ENCODE results near the gene AZIN2.

AZIN2 gene

GRCh38 chr1:33159577-33159976 is 78.6 kb downstream of the AZIN2 start:
- no peaks in the 10 kb centered on the region for H3K27me3 ChIP-seq (ENCODE audit: insufficient read depth, low read length)
- no peak overlapping the region for H3K27ac ChIP-seq (ENCODE audit: low read depth, low read length, poor library complexity, severe bottlenecking)
- no peaks in the 10 kb centered on the region for H3K4me1 ChIP-seq (ENCODE audit: insufficient read depth, low read length, severe bottlenecking)
- H4K20me1 ChIP-seq (ENCODE audit: insufficient read depth, low read length): no peaks in the 10 kb centered on the region
- no peaks in the 10 kb centered on the region for H3K79me2 ChIP-seq (ENCODE audit: insufficient read depth, low read length)
- no peaks in the 10 kb centered on the region for H3F3A ChIP-seq (ENCODE audit: insufficient read depth, low read length)
- H3K4me2 ChIP-seq (ENCODE audit: low read length): no peak overlapping the region
- H3K9me3 ChIP-seq (ENCODE audit: low read length): no peaks in the 10 kb centered on the region
- H2AFZ ChIP-seq (ENCODE audit: low read length): no peak overlapping the region
- no peak overlapping the region for H3K4me3 ChIP-seq (ENCODE audit: low read depth, low read length, poor library complexity, severe bottlenecking)
- H3K9ac ChIP-seq (ENCODE audit: low read length): no peak overlapping the region
- H3K9me2 ChIP-seq (ENCODE audit: low read depth, low read length): no peaks in the 10 kb centered on the region
- TF ChIP-seq EZH2 (IDR thresholded peaks at IDR 0.05; ENCODE audit: borderline replicate concordance, low read length): no peak
- TF ChIP-seq, protein P1, sequence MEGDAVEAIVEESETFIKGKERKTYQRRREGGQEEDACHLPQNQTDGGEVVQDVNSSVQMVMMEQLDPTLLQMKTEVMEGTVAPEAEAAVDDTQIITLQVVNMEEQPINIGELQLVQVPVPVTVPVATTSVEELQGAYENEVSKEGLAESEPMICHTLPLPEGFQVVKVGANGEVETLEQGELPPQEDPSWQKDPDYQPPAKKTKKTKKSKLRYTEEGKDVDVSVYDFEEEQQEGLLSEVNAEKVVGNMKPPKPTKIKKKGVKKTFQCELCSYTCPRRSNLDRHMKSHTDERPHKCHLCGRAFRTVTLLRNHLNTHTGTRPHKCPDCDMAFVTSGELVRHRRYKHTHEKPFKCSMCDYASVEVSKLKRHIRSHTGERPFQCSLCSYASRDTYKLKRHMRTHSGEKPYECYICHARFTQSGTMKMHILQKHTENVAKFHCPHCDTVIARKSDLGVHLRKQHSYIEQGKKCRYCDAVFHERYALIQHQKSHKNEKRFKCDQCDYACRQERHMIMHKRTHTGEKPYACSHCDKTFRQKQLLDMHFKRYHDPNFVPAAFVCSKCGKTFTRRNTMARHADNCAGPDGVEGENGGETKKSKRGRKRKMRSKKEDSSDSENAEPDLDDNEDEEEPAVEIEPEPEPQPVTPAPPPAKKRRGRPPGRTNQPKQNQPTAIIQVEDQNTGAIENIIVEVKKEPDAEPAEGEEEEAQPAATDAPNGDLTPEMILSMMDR (IDR thresholded peaks at IDR 0.05; ENCODE audit: low read length): no peak
- H3K36me3 ChIP-seq (ENCODE audit: insufficient read depth, low read length): 0 out of 2 replicates have a peak, but pooled peaks cover 2% of the 10 kb centered on the region

GRCh38 chr1:33161061-33161681 is 80.2 kb downstream of the AZIN2 start:
- Histone ChIP-seq H3K4me2 (ENCODE audit: low read length) (no peak overlapping the region), H3K27ac (ENCODE audit: low read depth, low read length, poor library complexity, severe bottlenecking) (no peak overlapping the region), H3K27me3 (ENCODE audit: insufficient read depth, low read length) (no peaks in the 10 kb centered on the region), H4K20me1 (ENCODE audit: insufficient read depth, low read length) (no peaks in the 10 kb centered on the region), H3K36me3 (ENCODE audit: insufficient read depth, low read length) (0 out of 2 replicates have a peak, but pooled peaks cover 2% of the 10 kb centered on the region), H2AFZ (ENCODE audit: low read length) (no peak overlapping the region), H3K4me3 (ENCODE audit: low read depth, low read length, poor library complexity, severe bottlenecking) (no peak overlapping the region), H3K79me2 (ENCODE audit: insufficient read depth, low read length) (no peaks in the 10 kb centered on the region), H3K9ac (ENCODE audit: low read length) (no peak overlapping the region), H3F3A (ENCODE audit: insufficient read depth, low read length) (no peaks in the 10 kb centered on the region), H3K9me2 (ENCODE audit: low read depth, low read length) (no peaks in the 10 kb centered on the region), H3K9me3 (ENCODE audit: low read length) (no peaks in the 10 kb centered on the region), H3K4me1 (ENCODE audit: insufficient read depth, low read length, severe bottlenecking) (no peaks in the 10 kb centered on the region)
- TF ChIP-seq EZH2 (IDR thresholded peaks at IDR 0.05; ENCODE audit: borderline replicate concordance, low read length): no peak
- TF ChIP-seq, protein P1 (IDR thresholded peaks at IDR 0.05; ENCODE audit: low read length): no peak

- Histone ChIP-seq H3K27me3 (ENCODE audit: insufficient read depth, low read length) (no peaks in the 10 kb centered on the region), H3K9me2 (ENCODE audit: low read depth, low read length) (no peaks in the 10 kb centered on the region), H3K27ac (ENCODE audit: low read depth, low read length, poor library complexity, severe bottlenecking) (no peak overlapping the region), H3K4me3 (ENCODE audit: low read depth, low read length, poor library complexity, severe bottlenecking) (no peak overlapping the region), H3K4me1 (ENCODE audit: insufficient read depth, low read length, severe bottlenecking) (no peaks in the 10 kb centered on the region), H3K4me2 (ENCODE audit: low read length) (no peak overlapping the region), H4K20me1 (ENCODE audit: insufficient read depth, low read length) (no peaks in the 10 kb centered on the region), H3K36me3 (ENCODE audit: insufficient read depth, low read length) (0 out of 2 replicates have a peak, but pooled peaks cover 2% of the 10 kb centered on the region), H2AFZ (ENCODE audit: low read length) (no peak overlapping the region), H3K9ac (ENCODE audit: low read length) (no peak overlapping the region), H3K79me2 (ENCODE audit: insufficient read depth, low read length) (no peaks in the 10 kb centered on the region), H3F3A (ENCODE audit: insufficient read depth, low read length) (no peaks in the 10 kb centered on the region), H3K9me3 (ENCODE audit: low read length) (no peaks in the 10 kb centered on the region)
- TF ChIP-seq, protein P1 (IDR thresholded peaks at IDR 0.05; ENCODE audit: low read length): no peak
Observed at GRCh38 chr1:33162141-33162540, 81.2 kb downstream of the AZIN2 start.
